ENCODE results near the gene SIDT2.

DNA sequence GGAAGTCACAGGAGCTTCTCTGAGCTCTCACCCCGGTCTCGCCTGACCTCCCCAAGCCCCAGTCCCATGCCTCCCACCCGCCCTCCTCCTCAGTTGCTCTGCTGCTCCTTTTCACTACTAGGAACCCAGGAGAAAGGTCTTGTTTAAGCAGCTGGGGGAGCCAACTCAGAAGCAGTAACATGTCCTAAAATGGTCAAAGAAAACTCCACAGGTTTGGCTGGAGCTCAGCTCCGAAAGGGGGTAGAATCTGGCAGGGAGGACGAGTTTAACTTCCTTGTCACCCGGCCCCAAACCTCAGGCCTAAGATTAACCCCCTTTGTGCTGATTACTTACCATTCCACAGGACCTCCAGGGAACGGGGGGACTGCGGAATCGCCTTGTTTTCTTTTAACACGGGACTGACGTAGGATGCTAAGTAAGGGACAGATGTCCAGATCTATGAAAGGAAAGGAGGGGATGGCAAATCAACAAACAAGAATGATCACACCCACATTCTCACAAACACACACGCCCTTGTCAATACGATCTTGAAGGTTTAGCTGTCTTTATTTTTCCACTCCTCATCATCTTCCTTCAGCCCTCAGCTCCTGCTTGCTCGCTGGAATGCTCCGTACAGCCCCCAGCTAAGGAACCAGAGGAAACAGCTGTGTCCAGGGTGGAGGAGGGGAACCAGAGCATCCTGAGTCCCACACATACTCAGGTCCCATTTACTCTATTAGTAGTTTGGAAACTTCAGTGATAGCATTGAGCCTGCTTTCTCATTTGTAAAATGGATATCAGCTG lies 39.8 kb downstream of the SIDT2 start:
- TF ChIP-seq, protein P1, sequence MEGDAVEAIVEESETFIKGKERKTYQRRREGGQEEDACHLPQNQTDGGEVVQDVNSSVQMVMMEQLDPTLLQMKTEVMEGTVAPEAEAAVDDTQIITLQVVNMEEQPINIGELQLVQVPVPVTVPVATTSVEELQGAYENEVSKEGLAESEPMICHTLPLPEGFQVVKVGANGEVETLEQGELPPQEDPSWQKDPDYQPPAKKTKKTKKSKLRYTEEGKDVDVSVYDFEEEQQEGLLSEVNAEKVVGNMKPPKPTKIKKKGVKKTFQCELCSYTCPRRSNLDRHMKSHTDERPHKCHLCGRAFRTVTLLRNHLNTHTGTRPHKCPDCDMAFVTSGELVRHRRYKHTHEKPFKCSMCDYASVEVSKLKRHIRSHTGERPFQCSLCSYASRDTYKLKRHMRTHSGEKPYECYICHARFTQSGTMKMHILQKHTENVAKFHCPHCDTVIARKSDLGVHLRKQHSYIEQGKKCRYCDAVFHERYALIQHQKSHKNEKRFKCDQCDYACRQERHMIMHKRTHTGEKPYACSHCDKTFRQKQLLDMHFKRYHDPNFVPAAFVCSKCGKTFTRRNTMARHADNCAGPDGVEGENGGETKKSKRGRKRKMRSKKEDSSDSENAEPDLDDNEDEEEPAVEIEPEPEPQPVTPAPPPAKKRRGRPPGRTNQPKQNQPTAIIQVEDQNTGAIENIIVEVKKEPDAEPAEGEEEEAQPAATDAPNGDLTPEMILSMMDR (IDR thresholded peaks at IDR 0.05): no peak
- TF ChIP-seq POLR2A (IDR thresholded peaks at IDR 0.05): no peak

All from body of pancreas (tissue), 4 donors.